DMS153 treated with DMSO at 0.1 percent for 48 hours (cell line): Measurements from ENCODE around the gene RHBDL3.
A peak's percentile ranks its signal among the peaks of the same experiment; 100 is the strongest.
"Not testable (repeated sequence)": the region's sequence is repeated elsewhere in the genome, so short reads cannot be mapped to it uniquely, and the experiment has no call there.

Experiments
- DNase-seq: peaks from one replicate; lab custom pipeline; 2025; ENCODE audit not compliant: unreplicated experiment; lab: John Stamatoyannopoulos, UW

The RHBDL3 gene, protein sequence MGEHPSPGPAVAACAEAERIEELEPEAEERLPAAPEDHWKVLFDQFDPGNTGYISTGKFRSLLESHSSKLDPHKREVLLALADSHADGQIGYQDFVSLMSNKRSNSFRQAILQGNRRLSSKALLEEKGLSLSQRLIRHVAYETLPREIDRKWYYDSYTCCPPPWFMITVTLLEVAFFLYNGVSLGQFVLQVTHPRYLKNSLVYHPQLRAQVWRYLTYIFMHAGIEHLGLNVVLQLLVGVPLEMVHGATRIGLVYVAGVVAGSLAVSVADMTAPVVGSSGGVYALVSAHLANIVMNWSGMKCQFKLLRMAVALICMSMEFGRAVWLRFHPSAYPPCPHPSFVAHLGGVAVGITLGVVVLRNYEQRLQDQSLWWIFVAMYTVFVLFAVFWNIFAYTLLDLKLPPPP

DNA sequence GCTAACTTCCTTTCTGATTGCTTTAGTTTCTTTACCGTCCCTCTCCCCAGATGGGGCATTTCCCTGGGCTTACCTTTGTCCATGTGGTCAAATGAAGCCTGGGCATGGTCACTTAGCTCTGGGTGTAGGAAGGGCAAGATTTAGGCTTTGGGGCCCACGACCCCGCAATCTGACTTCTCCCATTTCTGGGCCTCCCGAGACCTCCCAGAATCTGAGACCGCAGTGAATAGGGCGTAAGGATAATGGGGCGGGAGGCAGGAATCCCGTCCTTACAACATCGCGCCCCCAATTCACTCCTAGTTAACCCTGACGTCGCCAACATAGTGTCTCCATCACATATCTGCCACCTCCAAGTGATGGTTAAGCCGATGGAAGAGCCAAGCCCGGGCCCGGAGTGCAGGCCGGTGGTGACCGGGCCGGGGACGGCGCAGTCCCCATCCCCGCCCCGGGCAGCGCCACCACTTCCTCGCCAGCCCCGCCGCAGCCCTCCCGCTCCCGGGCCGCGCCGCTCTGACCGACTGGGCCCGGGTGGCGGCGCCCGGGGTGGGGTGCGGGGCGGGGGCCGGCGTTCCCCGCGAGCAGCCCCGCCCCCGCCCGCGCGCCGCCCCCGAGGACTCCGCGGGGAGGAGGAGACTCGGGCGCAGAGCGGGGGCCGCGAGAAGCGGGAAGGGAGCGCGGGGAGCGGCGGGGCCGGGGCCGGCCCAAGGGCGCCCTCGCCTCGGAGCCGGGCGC, at the start of gene RHBDL3:
Gene RHBDL3, plus strand, starts transcription at position 641 of the 732 bp plus-strand sequence. CDS start 358 bp downstream, outside the sequence.
- no peak for DNase-seq

DNA sequence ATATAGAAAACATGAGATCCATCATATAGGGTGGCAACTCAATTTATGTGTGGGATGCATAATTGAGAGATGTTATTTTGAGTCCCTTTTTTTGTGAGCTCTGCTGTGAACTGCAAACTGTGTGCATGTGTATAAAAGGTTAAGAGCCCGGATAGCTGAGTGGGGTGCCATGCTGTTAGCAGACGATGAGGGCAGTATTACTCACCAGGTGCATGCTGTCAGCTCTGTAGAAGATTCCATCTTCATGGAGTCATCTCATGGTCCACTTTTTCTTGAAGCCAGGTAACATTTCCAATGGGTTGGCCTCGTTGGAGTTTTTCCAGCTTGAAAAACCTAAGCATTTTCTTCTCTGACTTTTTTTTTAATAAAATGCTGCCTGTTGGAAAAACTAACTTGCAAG, 43.0 kb upstream of the RHBDL3 start:
- DNase-seq, result no peak

DNA sequence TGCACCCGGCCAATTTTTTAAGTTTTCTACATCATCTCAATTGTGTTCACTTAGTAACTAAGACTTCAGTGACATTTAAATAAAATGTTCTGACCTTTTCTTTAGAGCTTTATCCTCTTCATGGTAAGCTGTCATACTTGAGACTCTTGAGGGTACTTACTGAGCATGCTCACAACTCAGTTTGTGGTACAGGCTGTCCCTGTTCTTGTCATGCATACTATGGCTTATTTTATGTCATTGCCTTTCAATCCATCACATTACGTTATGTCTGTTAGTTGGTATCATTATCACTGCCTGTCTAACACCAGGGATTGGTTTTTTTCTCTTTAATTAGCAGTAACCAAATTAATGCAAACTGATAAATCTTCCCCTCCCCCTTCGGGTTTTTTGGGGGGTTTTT, 41.9 kb upstream of the RHBDL3 start:
- no peak for DNase-seq

DNA sequence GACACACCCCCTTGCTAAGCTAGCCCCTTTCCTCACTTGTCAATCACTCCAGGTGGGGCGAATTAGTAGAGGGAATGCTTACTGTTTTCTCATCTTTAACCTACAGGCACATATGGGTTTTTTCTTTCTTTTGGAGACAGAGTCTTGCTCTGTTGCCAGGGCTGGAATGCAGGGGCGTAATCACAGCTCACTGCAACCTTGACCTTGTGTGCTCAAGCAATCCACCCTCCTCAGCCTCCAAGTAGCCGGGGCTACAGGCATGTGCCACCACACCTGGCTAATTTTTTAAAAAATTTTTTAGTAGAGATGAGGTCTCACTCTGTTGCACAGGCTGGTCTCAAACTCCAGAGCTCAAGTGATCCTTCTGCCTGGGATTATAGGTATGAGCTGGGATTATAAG, 38.7 kb upstream of the RHBDL3 start:
- no peak for DNase-seq

DNA sequence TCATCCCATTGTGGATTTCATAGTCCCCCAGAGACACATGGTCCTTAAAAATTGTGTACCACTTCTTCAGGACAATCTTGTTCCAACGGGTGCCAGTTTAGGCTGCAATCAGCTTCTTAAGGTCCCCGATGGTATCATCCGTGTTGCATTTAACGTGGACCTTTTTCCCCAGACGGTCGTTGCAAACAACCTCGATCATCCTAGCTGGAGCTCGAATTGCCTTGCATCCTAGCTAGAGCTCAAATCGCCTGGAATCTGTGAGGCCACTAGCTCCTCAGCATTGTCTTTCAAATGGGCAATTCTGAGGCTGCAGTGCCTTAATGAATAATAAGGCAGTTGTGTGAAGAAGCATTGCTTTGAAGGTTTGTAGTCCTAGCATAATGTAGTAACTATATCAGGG, 37.7 kb upstream of the RHBDL3 start:
- no peak for DNase-seq

DNA sequence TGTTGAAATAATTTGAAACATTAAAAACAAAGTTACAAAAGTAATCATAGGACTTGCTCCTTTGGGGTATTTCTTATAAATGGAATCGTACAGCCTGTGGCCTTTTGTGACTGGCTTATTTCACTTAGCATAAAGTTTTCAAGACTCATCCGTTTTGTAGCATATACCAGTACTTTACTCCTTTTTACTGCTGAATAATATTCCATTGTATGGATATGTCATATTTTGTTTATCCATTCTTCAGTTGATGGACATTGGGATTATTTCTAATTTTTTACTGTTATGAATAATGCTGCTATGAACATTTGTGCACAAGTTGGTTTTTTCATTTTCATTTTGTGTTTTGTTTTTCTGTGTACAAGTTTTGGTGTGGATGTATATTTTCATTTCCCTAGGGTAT, 30.0 kb upstream of the RHBDL3 start:
- no peak for DNase-seq

DNA sequence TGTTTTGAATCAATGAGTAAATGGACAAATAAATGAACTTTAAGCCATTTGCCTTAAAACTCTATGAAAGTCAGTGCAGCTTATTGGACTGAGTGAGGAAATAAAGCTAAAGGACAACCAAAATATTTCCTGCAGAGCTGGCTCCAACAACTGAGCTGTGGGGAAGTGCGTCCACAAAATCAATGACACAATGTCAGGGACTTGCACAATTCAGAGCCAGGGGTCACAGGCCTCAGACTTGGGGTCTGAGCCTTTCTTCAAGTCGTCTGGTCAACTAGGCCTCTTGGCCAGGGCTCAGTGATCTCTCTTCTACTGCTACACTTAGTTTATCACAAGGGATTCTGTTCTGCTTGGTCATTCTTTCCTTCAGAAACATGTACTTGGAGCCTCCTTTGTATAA, 26.2 kb upstream of the RHBDL3 start:
- DNase-seq, result no peak

DNA sequence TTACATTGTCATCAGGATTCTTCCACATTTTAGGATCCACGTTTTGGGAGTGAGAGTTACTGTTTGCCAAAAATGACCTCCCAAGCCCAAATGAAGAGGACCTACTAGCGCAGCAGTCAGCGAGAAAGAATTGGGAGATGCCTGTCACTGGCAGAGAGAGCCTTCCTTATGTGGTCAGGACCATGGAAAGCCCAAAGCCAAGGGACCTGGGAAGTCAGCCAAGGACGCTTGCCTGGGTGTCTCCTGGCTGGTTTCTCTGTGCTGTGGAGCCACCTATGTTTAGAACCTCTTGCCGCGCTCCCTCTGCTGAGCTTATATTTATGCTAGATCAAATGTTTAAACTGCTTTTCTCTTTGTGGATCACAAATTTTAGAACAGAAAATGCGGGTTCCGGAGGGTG, 24.9 kb upstream of the RHBDL3 start:
- no peak for DNase-seq

DNA sequence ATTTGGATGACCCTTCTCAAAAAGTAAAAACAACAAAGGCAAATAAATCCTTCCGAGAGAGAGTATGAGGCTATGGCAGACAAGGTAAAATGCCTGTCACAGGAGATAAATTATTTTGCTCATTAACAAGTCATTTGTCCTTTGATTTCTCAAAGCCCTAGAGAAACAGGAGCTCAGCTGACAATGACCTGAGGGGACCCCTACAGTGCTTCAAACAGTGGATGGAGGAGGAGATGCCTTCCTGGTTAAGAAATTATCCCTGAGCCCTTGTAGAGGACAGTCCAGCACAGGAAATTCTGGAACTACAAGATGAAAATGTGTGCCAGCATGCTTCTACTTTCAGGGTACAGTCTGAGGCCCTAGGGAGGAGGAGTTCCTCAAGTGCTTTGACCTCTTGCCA, 24.0 kb upstream of the RHBDL3 start:
- DNase-seq, result no peak

DNA sequence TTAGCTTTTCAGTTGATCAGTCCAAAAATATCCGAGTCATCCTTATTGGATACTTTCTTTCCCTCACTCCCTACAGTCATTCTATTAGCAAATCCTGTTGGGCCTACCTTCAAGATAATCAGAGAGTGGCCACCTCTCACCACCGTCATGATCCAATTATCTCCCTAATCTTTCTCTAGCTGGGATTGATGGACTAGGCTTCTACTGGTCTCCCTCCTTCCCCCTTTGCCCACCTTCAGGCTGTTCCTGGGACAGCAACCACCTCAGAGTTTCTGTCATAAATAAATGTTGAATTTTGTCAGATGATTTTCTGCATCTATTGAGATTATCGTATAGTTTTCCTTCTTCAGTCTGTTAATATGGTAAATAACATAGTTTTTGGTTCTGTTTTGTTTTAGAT, 16.2 kb upstream of the RHBDL3 start:
- DNase-seq, result no peak

DNA sequence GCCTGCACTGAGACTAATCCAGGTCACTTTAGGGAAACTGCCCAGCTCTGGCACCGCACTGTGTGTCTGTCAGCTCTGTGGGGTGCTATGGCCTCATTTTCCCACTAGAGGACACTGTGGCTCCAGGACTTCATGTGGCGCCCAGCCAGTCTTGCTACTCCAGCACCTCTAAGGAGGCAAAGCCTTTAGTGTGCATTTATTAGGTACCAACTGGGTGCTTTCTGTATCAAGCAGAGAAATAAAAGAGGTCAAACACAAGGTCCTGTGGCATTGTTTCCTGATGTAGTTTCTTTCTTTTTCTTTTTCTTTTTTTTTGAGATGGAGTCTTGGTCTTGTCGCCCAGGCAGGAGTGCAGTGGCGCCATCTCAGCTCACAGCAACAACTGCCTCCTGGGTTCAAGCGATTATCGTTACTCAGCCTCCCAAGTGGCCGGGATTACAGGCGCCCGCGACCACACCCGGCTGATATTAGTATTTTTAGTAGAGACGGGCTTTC, 12.5 kb upstream of the RHBDL3 start:
- peak; percentile 15 for DNase-seq

DNA sequence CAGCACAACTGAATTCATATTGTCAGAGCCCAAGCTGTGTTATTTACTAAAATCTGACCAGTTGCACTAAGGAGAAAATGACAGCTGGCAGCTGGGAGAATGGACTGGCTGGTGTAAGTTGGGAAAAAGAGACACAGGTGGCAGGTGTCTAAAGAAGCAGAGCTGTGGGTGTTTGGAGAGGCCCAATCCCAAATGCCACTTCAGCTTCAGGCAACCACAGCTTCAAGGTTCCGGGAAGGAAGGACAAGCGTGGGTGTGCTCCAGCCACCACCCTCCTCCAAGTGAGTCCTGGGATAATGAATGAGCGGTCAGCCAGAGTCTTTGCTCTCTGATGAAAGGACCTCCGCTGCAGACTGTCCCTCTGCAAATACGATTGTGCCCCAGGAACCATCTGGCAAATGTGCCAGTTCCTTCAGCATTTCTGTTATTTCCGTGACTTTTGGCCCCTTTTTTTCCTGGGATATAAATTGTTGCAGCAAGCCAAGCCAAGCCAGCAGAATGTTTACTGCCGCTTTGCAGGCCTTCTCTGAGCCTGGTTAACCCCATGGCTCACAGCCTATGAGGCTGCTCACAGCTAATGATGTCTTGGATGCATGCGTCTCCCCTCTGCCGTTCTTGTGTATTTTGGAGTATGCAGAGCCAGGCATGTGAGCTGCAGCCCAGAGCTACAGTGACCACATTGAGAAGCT, 9.5 kb upstream of the RHBDL3 start:
- DNase-seq, result no peak

DNA sequence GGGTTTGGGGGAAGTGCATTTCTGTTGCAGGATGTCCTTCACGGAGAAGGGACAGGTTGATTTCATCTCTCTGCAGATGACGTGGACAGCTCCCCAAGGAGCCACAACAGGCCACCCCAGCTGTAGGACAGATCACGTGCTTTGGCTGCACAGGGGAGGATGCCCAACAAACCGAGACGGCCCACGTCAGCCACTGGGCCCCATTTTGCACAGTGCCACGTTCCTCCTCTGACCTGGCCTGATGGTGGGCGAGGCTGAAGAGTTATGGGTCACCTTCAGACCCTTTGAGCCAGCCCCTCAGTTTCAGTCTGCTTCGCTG, 9.0 kb upstream of the RHBDL3 start:
- no peak for DNase-seq

DNA sequence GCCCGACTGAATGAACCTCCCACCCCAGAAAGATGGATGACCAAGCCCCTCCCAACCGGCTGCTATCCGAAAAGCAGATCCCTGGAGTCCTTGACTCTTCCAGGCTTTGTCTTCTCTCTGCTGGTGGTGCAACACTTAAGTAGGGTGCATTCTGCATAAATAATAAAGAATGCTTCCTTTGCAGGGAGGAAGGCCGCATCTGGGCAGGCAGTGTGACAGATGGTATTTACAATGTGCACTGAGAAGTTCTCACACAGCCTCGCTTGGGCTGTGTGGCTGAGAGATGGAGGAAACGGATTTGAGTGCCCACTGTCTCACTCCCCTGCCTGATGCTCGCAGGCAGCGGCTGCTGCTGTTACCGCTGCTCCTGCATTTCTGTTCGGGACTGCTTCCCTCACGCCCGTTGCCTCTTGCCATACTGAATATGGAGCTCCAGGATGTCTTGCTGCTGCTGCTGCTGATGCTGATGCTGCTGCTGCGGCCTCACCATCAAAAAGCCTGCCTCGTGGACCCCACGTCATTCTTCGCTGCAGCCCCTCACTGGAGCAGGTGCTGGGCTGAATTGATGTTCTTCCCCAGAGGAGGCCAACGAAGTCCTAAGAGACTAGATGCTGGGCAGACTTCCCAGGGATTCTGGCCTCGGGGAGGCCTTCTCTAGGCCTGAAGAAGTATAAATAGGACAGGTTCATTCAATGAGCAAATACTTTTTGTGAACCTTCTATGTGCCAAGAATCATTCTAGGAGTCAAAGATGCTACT, 7.1 kb upstream of the RHBDL3 start:
- DNase-seq, result peak; percentile 9

DNA sequence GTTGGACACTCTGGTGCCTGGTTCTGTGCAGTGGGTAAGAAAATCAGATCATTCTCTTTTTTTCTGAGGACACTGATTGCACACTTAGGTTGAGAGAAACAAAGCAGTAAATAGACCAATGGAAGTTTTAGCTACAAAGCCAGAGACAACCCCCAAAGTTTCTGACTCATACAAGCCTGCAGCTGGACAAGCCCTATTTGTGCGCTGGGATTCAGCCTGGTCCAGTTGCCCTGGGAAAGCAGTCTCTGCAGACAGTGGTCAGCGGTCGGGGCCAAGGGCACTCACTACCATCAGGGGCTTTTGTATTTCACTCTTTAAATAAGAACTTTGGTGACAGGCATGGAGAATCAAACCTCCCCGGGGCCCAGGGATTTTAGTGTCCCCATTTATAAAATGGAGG, 6.0 kb upstream of the RHBDL3 start:
- no peak for DNase-seq

DNA sequence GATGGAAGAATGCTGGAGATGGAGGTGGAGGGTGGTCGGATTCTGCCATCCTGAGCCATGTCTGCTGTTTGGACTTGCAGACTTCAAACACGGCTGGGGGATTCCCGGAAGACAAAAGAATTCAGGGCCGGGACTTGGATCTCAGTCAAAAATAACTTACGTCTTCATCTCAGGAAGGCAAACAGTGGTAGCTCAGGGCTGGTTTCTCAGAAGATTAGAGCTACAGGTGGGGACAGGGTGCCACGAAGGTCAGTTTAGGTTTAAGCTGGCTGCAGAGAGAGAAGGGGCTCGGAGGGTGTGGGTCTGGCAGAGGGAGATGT, 4.3 kb upstream of the RHBDL3 start:
- DNase-seq, result no peak

DNA sequence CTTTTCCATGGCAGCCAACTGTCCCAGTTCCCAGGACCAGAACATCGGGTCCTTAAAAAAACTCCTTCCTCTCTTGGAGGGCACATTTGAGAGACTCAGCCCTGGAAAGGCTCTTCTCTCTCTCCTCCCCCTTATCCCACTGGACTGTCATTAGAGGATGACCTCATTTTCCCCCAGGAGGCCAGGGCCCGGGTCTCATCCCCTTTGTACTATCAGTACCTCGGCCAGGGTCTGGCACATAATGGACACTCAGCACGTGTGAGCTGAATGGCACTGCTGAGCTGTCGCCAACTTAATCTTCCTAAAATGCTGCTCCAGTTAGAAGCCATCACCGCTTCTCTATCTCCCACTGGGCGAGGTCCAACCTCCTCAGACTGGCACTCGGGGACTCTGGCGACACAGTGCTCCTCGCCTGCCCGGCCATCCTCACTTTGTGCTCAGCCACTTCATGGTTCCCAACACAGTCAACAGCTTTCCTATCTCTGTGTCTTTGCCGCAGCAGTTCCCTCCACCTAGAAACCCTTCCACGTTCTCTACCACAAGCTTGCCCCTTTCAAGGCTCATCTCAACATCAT, 3.6 kb upstream of the RHBDL3 start:
- no peak for DNase-seq

DNA sequence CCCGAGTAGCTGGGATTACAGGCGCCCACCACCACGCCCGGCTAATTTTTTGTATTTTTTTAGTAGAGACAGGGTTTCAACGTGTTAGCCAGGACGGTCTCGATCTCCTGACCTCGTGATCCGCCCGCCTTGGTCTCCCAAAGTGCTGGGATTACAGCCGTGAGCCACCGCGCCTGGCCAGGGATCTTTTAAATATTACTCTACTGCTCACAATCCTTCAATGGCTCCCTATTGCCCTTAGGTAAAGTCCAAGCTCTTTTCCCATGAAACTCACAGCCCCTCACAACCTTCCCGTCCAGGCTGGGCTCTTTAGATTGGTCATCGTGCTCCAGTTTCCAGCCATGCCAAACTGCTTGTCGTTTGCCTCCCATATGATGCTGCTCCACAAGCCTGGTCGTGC, 2.1 kb upstream of the RHBDL3 start:
- not testable (repeated sequence) for DNase-seq

DNA sequence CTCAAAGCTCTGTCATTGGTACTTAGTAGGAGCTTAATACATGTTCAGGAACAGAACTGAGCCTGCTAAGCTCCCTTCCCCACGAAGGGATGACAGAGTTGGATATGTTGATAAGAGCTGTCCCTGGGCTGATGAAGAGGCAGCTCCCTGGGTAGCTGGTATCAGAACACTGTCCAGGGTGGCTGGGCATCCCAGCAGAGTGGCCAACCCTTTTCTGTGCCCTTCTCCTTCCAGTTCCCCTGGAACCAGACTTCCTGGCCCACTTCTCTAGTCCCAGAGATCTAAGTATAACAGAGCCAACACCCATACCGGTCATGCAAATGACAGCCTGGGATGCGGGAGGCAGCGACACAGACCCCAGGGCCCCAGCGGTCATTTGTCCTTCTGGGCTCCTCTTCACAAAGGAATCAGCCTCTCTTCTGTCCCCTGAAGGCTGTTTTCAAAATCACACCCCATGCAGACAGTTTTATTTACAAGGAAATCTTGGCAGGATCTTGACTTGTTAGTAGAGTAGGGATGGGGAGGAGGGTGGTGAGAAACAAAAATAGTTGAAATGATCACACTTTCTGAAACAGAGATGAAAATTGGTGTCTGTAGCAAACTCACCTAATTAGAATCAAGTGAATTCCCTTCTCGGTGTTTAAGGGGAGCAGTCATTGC, 1.4 kb upstream of the RHBDL3 start:
- no peak for DNase-seq

DNA sequence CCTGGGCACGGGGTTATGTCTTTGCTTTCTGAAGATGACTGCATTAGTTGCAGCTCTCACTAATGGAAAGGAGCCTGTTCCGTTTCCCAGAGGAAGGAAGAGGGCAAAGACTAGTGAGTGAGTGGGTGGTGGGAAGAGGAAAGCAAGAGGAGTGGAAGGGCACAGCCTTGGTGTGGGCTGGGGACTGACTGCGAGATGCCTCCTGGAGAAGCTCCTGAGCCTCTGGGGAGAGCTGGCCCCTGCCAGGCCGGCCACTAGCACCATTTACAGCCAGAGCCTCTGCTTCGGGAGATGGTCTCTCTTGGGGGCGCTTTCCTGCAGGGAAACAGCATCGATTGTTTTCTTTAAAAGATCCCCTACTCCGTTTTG, 825 bp upstream of the RHBDL3 start:
- no peak for DNase-seq

DNA sequence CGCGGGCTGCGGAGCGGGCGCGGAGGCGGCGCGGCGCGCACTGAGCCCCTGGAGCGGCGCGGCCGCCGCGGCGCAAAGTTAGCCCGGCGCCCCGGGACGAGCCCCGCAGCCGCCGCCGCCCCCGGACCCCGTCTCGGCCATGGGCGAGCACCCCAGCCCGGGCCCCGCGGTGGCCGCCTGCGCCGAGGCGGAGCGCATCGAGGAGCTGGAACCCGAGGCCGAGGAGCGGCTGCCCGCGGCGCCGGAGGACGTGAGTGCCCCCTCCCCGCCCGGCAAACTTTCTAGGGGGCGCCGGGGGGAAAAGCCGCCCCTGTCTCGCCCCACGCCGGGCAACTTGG, 388 bp downstream of the RHBDL3 start:
- DNase-seq, result no peak
